HepG2 (cell line): ENCODE results near the gene C21orf58. TPM values are rescaled to one million over a fixed set of nuclear protein-coding genes. Genes with fewer than 3 reads are reported as not detected.
A peak's percentile ranks its signal among the peaks of the same experiment; 100 is the strongest.

Experiments
- ATAC-seq: fragments of 200-7000 bp; cut with Tn5 transposase; 3 replicates; pipeline ENCODE4 v1.9.1; 2020; ENCODE audit warnings: mild to moderate bottlenecking, moderate library complexity
- BruUV-seq: library from RNA; stranded (reverse); fragments of 400-500 nt; replicated peaks from 2 replicates; lab custom pipeline; 2021; lab: Mats Ljungman, UMichigan
- CTCF ChIA-PET: fragments of 300-600 bp; formaldehyde crosslinking; extraction: SDS; loops from one replicate; lab custom pipeline; 2021; ENCODE audit warnings: low total read pairs, inconsistent platforms, low intra/inter-chr PET ratio; lab: Yijun Ruan, JAX
- POLR2A ChIA-PET: fragments of 350-600 bp; sonication (Branson Sonifier 250); formaldehyde crosslinking; loops from one replicate; lab custom pipeline; 2020; ENCODE audit warnings: antibody characterized with exemption, inconsistent platforms; lab: Yijun Ruan, JAX
- DNase-seq: peaks from one replicate; pipeline ENCODE4 v3.0.0-alpha.2; 2015; ENCODE audit warnings: low spot score
- FAIRE-seq: peaks from 3 replicates; lab custom pipeline; 2011; peaks lifted over from hg19 to GRCh38; lab: Jason Lieb, UNC
- H2AFZ ChIP-seq: one replicate; pipeline ENCODE4 v1.6.1; 2011; ENCODE audit warnings: low read length, inconsistent platforms
- H3K27ac ChIP-seq: fragments of 300-600 bp; 3 replicates; pipeline ENCODE4 v1.8.0; 2011; ENCODE audit warnings: mixed run types, mild to moderate bottlenecking, mixed read lengths, low read length, inconsistent platforms; ENCODE audit not compliant: insufficient read depth; ENCODE audit errors: extremely low read length
- H3K27me3 ChIP-seq, 2 experiments: fragments of 200-600 bp in 1 of 2; 2 replicates in 1 of 2; 3 replicates in 1 of 2; pipeline versions ENCODE4 v1.6.0 to v1.8.0; 2011; ENCODE audit warnings: low read length in 2 of 2, mild to moderate bottlenecking in 2 of 2, moderate library complexity in 2 of 2, inconsistent platforms in 1 of 2; ENCODE audit not compliant: insufficient read depth in 2 of 2, control insufficient read depth in 1 of 2
- H3K36me3 ChIP-seq, 2 experiments: fragments of 200-600 bp in 1 of 2; replicated peaks in 1 of 2; 2 replicates in 1 of 2; 3 replicates in 1 of 2; pipeline versions ENCODE4 v1.5.1 to v1.8.0; 2011; ENCODE audit warnings: low read length in 2 of 2, inconsistent platforms in 1 of 2; ENCODE audit not compliant: insufficient read depth in 2 of 2, control insufficient read depth in 1 of 2
- H3K4me1 ChIP-seq: 2 replicates; pipeline ENCODE4 v1.5.1; 2012; ENCODE audit warnings: low read length, inconsistent platforms; ENCODE audit not compliant: insufficient read depth
- H3K4me2 ChIP-seq: 2 replicates; pipeline ENCODE4 v1.6.0; 2011; ENCODE audit warnings: low read depth, low read length, inconsistent platforms
- H3K4me3 ChIP-seq, 3 experiments: fragments of 200-600 bp in 1 of 3; sonication (generic), shearing (Covaris generic) in 1 of 3; replicated peaks in 1 of 3; 2 replicates each; pipeline ENCODE4 v1.5.1; 2011 to 2016; ENCODE audit warnings: low read length in 3 of 3, inconsistent platforms in 2 of 3, low read depth in 2 of 3, mild to moderate bottlenecking in 2 of 3, control low read depth in 1 of 3, mixed read lengths in 1 of 3; ENCODE audit not compliant: insufficient read depth in 1 of 3
- H3K79me2 ChIP-seq: one replicate; pipeline ENCODE4 v1.6.1; 2011; ENCODE audit warnings: low read length, inconsistent platforms; ENCODE audit not compliant: insufficient read depth
- H3K9ac ChIP-seq: 2 replicates; pipeline ENCODE4 v1.6.0; 2011; ENCODE audit warnings: mild to moderate bottlenecking, low read depth, low read length, inconsistent platforms; ENCODE audit not compliant: insufficient read depth
- H3K9me3 ChIP-seq: 2 replicates; pipeline ENCODE4 v1.5.1; 2012; ENCODE audit warnings: mild to moderate bottlenecking, low read length
- H4K20me1 ChIP-seq: 2 replicates; pipeline ENCODE4 v1.6.0; 2011; ENCODE audit warnings: inconsistent platforms, mild to moderate bottlenecking, low read length, moderate library complexity; ENCODE audit not compliant: insufficient read depth
- AGO2 ChIP-seq: fragments of 200-400 bp; formaldehyde crosslinking; optimal IDR thresholded peaks from 2 replicates; pipeline ENCODE3; 2017; ENCODE audit warnings: mild to moderate bottlenecking, low read depth, low read length, moderate library complexity
- ATF7 ChIP-seq, 2 experiments: fragments of 450-650 bp in 1 of 2; sonication (generic) in 1 of 2; formaldehyde crosslinking in 1 of 2; IDR thresholded peaks; 2 replicates each; pipeline versions ENCODE4 v1.4.0 to v1.6.1; 2016 to 2020; ENCODE audit warnings: antibody characterized with exemption in 1 of 2, mild to moderate bottlenecking in 1 of 2, missing genetic modification reagents in 1 of 2
- REST ChIP-seq, 2 experiments: IDR thresholded peaks; 2 replicates each; pipeline ENCODE4 v1.6.1; 2011 to 2012; ENCODE audit warnings: low read length in 2 of 2, borderline replicate concordance in 1 of 2, low read depth in 1 of 2, mild to moderate bottlenecking in 1 of 2, moderate library complexity in 1 of 2
- WGBS: methylation state at CpG from one replicate; pipeline ENCODE4 v1.1.6; 2017; ENCODE audit warnings: low lambda C conversion rate; 5-methylcytosine and 5-hydroxymethylcytosine counted together
- in situ Hi-C: cut with HindIII; loops from 2 replicates; pipeline ENCODE4 v1.10.0; 2017; ENCODE audit warnings: low pct_unique_long_range_greater_than_20kb; ENCODE audit not compliant: extremely low pct_ligation_motif_present
- intact Hi-C: fragments of 100-400 bp; cut with micrococcal nuclease; formaldehyde crosslinking; loops from one replicate; pipeline ENCODE4 v1.10.0; 2022; ENCODE audit not compliant: unreplicated experiment
- polyA plus RNA-seq, 8 experiments: library from polyadenylated mRNA; depleted of rRNA in 3 of 8; stranded (reverse) in 7 of 8; unstranded in 1 of 8; fragments of >200 nt; fragmentation: Illumina TruSeq in 4 of 8; extraction: Trizol in 4 of 8; gene quantifications; 2 replicates each; pipeline versions ENCODE4 v1.2.1 to v1.2.3, GENCODE V29; 2011 to 2016; ENCODE audit warnings: low read depth in 4 of 8, missing spikeins in 1 of 8, mixed read lengths in 1 of 8; ENCODE audit not compliant: insufficient read depth in 1 of 8
- total RNA-seq, 5 experiments: library from RNA; depleted of rRNA; stranded (reverse); fragments of >200 nt; fragmentation: Illumina TruSeq; extraction: Trizol; gene quantifications; 2 replicates each; pipeline ENCODE4 v1.2.3, GENCODE V29; 2016; ENCODE audit warnings: low read depth in 1 of 5

Gene C21orf58
- total and polyA plus RNA-seq, 2 of the 13 experiments (the other 11 are each of a cell fraction or from before 2014, with no cell fraction given) = 3.5 to 6.8 TPM

GRCh38 chr21:46317710-46318463 lies 5.8 kb downstream of the C21orf58 start:
- BruUV-seq = no TSS peak
- DNase-seq (no peak), FAIRE-seq (no peak), ATAC-seq (no peak)
- ChIA-PET POLR2A (no interaction called here), CTCF (no interaction called here)
- intact Hi-C loops (no loop called here), in situ Hi-C loops (no loop called here)
- no peak overlapping the region for H3K9ac ChIP-seq
- no peaks in the 10 kb centered on the region for H3K9me3 ChIP-seq
- no peak overlapping the region for H3K4me2 ChIP-seq
- H3K4me1 ChIP-seq = peaks cover 36% of the 10 kb centered on the region
- H3K36me3 ChIP-seq = peaks cover 0 to 1% of the 10 kb centered on the region in 2 experiments; a peak in 1 of 5 replicates
- H4K20me1 ChIP-seq = no peaks in the 10 kb centered on the region
- no peak overlapping the region for H2AFZ ChIP-seq
- WGBS = 80% methylated on average over 1 of the region's 20 CpGs
- TF ChIP-seq AGO2 (peak; percentile 85), REST (IDR thresholded peaks at IDR 0.05; ENCODE audit: borderline replicate concordance in 1 of 2, low read depth in 1 of 2, low read length in 2 of 2) (no peak), ATF7 (IDR thresholded peaks at IDR 0.05) (no peak), ATF7 (CRISPR knock-in tag; IDR thresholded peaks at IDR 0.05) (0 out of 2 replicates have a peak, but pooled peaks have one; percentile 8)
- H3K79me2 ChIP-seq = peaks cover 23% of the 10 kb centered on the region
- H3K27ac ChIP-seq = no peak overlapping the region
- no peak overlapping the region for H3K4me3 ChIP-seq
- no peaks in the 10 kb centered on the region; a peak in 1 of 5 replicates for H3K27me3 ChIP-seq
